ENCODE measurements around the gene ALDH16A1. TPM values are rescaled to one million over a fixed set of nuclear protein-coding genes. Genes with fewer than 3 reads are reported as not detected.

ALDH16A1 gene
- total RNA-seq, 1 experiment from 2014 or later: 51.7 TPM

DNA sequence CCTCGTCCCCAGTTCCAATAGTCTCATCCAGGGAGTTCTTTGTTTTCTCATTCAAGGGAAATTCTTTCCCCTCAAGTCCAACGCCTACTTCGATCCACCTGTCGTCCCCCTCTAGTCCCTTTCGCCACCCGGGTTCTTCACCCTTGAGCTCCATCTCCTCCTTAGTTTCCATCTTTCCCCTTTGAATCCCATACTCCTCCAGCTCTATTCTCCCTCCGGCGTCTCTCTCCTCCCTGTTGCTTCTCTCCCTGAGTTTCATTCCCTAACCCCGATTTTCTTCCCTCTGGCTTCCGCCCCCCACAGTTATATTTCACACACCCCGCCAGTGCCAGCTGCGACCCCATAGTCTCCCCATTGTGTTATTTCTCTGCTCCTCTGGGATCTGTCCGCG lies 11.1 kb upstream of the ALDH16A1 start:
- Histone ChIP-seq H3K27ac (ENCODE audit: insufficient read length, low read depth, low read length) (no peak overlapping the region), H2BK15ac (ENCODE audit: low read depth, low read length) (no peak overlapping the region), H3K79me1 (ENCODE audit: insufficient read depth, low read depth, low read length, poor library complexity, severe bottlenecking) (no peaks in the 10 kb centered on the region), H3K23ac (ENCODE audit: insufficient read length, low read depth, low read length) (no peak overlapping the region), H3K4ac (ENCODE audit: low read depth, low read length) (no peak overlapping the region), H3K56ac (ENCODE audit: insufficient read length, low read depth, low read length) (no peak overlapping the region), H2AK5ac (ENCODE audit: insufficient read length, low read length) (no peak overlapping the region), H3K23me2 (ENCODE audit: insufficient read length, low read depth, low read length, poor library complexity, severe bottlenecking) (peaks cover 21% of the 10 kb centered on the region), H3K27me3 (ENCODE audit: insufficient read depth, low read length) (peaks cover 34% of the 10 kb centered on the region; the same call in 1 of the 2 replicates), H3K4me2 (ENCODE audit: insufficient read depth, insufficient read length, low read length) (peak overlapping the region; percentile 83), H3T11ph (ENCODE audit: low read length) (no peak overlapping the region), H3K9ac (ENCODE audit: extremely low read depth, insufficient read length, low read length) (no peak overlapping the region), H3K4me1 (ENCODE audit: insufficient read depth, low read length) (no peaks in the 10 kb centered on the region), H2BK20ac (ENCODE audit: low read depth, low read length, poor library complexity, severe bottlenecking) (no peak overlapping the region), H3K9me3 (ENCODE audit: control insufficient read depth, low read depth, low read length) (no peaks in the 10 kb centered on the region), H4K91ac (ENCODE audit: insufficient read length, low read depth, low read length) (no peak overlapping the region), H2BK12ac (ENCODE audit: insufficient read length, low read depth, low read length) (no peak overlapping the region), H4K8ac (replicated peaks; ENCODE audit: insufficient read length, low read depth, low read length) (no peak overlapping the region), H3K18ac (ENCODE audit: insufficient read length, low read depth, low read length) (no peak overlapping the region), H4K5ac (ENCODE audit: insufficient read length, low read depth, low read length) (no peak overlapping the region), H4K20me1 (ENCODE audit: control insufficient read depth, insufficient read depth, insufficient read length) (no peaks in the 10 kb centered on the region), H2BK5ac (ENCODE audit: insufficient read length, low read length) (no peak overlapping the region), H2AFZ (ENCODE audit: low read length) (no peak overlapping the region), H2BK120ac (ENCODE audit: low read depth, low read length, poor library complexity, severe bottlenecking) (no peak overlapping the region), H3K79me2 (ENCODE audit: insufficient read depth, low read length) (no peaks in the 10 kb centered on the region), H3K14ac (ENCODE audit: insufficient read depth, low read length) (no peak overlapping the region)
- WGBS (ENCODE audit: extremely low coverage, insufficient read length, low lambda C conversion rate): no CpG with 5 or more reads among the region's 14 CpGs
- Mint-ChIP-seq H3K4me3 (peak overlapping the region; percentile 74 to 82), H3K4me1 (peaks cover 20 to 33% of the 10 kb centered on the region in 2 experiments), H3K9me3 (no peaks in the 10 kb centered on the region; a peak in 1 of 5 replicates), H3K36me3 (ENCODE audit: insufficient read depth in 1 of 3, low read depth in 3 of 3) (peaks cover 8 to 12% (median 11%) of the 10 kb centered on the region in 3 experiments), H3K27me3 (ENCODE audit: low read depth) (peaks cover 53% of the 10 kb centered on the region), H3K27ac (peak overlapping the region in 1 of 3 experiments; percentile 59; a peak in 1 of 7 replicates)
- no peak for DNase-seq
- TF ChIP-seq, protein P1, sequence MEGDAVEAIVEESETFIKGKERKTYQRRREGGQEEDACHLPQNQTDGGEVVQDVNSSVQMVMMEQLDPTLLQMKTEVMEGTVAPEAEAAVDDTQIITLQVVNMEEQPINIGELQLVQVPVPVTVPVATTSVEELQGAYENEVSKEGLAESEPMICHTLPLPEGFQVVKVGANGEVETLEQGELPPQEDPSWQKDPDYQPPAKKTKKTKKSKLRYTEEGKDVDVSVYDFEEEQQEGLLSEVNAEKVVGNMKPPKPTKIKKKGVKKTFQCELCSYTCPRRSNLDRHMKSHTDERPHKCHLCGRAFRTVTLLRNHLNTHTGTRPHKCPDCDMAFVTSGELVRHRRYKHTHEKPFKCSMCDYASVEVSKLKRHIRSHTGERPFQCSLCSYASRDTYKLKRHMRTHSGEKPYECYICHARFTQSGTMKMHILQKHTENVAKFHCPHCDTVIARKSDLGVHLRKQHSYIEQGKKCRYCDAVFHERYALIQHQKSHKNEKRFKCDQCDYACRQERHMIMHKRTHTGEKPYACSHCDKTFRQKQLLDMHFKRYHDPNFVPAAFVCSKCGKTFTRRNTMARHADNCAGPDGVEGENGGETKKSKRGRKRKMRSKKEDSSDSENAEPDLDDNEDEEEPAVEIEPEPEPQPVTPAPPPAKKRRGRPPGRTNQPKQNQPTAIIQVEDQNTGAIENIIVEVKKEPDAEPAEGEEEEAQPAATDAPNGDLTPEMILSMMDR (conservative IDR thresholded peaks at IDR 0.05): no peak

All from H9 (cell line).